A549 (cell line): ENCODE data around the gene HSH2D.

Experiments used
- KDM5A ChIP-seq: fragments of 200-600 bp; sonication (generic); IDR thresholded peaks from 2 replicates; pipeline ENCODE4 v1.6.1; 2016; ENCODE audit warnings: antibody characterized with exemption, mild to moderate bottlenecking
- POLR2A ChIP-seq: IDR thresholded peaks from 2 replicates; pipeline ENCODE4 v1.6.1; 2012; ENCODE audit warnings: mild to moderate bottlenecking, low read length

GRCh38 chr19:16164222-16164890 lies 20.9 kb downstream of the HSH2D start:
- TF ChIP-seq POLR2A: no peak
- no peak for TF ChIP-seq KDM5A
